ENCODE results near the gene MUS81.
"Not testable (repeated sequence)": the region's sequence is repeated elsewhere in the genome, so short reads cannot be mapped to it uniquely, and the experiment has no call there.

The MUS81 gene

DNA sequence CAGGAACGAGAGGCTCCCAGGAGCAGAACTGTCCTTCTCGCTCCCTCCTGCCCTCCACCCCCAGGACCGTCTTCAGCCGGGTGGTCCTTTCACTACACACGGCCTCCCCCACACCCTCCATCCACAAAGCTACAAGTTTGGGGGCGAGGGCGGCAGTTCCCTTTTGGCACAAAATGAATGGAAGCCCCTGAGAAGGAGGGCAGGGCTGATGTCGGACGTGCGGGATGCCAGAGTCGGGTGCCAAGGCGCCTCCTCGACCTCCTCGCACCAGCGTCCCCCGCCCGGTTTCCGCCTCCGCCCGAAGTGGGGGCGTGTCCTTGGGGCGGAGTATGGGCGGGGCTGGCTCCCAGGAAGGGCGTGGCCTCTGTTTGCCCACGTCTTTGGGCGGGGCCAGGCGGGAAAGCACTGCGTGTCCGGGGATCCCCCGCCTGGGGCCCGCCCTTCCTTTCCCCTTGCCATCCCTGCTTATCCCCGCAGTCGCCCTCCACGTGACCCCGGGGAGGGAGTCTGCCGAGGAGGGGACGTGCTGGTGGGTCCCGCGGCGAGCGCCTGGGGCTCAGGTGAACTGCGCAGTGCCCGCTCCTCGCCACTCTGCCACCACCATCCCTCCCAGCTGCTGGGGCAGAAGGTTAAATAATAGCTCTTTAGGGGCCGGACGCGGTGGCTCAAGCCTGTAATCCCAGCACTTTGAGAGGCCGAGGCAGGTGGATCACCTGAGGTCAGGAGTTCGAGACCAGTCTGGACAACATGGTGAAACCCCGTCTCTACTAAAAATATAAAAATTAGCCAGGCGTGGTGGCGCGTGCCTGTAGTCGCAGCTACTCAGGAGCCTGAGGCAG is 13.3 kb downstream of the MUS81 start:
- DNase-seq (ENCODE audit: low spot score) = peak; percentile 95

GRCh38 chr11:65879617-65880016 is 19.4 kb downstream of the MUS81 start, which contains the start of gene CTSW:
Gene CTSW (plus strand): TSS chr11:65879837. CDS start chr11:65879855, 18 bp downstream.
- DNase-seq (ENCODE audit: low spot score) = peak; percentile 50

DNA sequence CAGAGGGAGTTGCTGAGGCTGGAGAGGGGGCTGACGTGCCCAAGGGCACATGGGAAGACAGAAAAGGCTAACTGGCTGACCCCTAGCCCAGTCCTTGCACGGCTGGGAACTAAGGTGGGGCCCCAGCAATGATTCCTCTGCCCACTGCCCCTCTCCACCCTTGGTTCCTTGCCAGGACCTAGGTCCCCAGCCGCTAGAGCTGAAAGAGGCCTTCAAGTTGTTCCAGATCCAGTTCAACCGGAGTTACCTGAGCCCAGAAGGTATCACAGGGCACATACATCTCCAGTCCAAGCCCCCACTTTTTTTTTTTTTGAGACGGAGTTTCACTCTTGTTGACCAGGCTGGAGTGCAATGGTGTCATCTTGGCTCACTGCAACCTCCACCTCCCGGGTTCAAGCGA is 19.8 kb downstream of the MUS81 start:
- no peak for DNase-seq (ENCODE audit: low spot score)

- no peak for DNase-seq (ENCODE audit: low spot score)
These were observed 20.7 kb downstream of the MUS81 start for GRCh38 chr11:65880844-65881421.

- no peak for DNase-seq (ENCODE audit: low spot score)
These were observed 22.2 kb downstream of the MUS81 start for GRCh38 chr11:65882120-65883057.

DNA sequence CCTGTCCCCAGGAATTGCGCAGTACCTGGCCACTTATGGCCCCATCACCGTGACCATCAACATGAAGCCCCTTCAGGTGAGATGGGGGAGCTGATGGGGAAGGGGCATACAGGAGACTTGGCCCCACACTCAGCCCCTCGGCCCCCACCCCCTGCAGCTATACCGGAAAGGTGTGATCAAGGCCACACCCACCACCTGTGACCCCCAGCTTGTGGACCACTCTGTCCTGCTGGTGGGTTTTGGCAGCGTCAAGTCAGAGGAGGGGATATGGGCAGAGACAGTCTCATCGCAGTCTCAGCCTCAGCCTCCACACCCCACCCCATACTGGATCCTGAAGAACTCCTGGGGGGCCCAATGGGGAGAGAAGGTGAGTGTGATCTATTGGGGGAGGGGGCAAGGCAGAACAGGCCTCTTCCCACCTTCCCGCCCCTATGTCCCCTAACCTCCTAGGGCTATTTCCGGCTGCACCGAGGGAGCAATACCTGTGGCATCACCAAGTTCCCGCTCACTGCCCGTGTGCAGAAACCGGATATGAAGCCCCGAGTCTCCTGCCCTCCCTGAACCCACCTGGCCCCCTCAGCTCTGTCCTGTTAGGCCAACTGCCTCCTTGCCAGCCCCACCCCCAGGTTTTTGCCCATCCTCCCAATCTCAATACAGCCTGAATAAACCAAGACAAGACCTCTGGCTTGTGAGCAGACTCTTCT is 23.0 kb downstream of the MUS81 start:
- DNase-seq (ENCODE audit: low spot score) = no peak

GRCh38 chr11:65883786-65884715 is 23.8 kb downstream of the MUS81 start:
- DNase-seq (ENCODE audit: low spot score) = no peak

DNA sequence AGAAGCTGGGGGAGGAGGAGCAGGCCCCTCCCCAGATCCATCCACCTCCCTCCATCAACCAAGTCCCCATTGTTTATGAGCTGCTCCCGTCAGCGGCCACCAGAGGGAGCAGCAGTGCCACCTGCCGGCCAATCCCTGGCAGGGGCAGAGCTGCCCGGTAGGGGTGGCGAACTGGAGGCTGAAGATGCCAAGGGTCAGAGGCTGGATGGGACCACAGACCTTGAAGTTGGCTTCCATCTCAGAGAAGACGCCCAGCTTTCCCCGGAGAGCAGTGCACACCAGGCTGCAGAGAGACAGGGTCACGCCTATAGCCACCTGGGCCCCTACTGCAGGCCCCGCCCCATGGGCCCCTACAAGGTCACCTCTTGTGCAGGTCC is 24.5 kb downstream of the MUS81 start:
- peak; percentile 80 for DNase-seq (ENCODE audit: low spot score)

DNA sequence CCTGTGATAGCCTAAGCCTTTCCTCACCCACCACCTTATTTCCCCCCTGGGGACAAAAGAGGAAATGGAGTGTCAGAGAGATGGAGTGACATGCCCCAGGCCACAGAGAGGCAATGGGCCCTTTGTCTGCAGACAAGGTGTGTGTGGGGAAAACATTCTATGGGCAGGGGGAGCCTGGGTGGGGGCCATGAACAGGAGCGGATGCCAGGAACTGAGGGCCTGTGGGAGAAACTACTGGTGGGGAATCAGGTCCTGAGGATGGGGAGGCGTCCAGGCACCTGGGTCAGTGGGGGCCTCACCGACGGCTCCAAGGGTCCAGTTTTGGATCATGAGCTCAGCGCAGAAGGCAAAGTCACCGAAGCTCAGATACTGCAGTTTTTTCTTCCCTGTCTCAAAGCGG is 25.0 kb downstream of the MUS81 start:
- no peak for DNase-seq (ENCODE audit: low spot score)

GRCh38 chr11:65885808-65886536 is 25.7 kb downstream of the MUS81 start:
- no peak for DNase-seq (ENCODE audit: low spot score)

- DNase-seq (ENCODE audit: low spot score) = no peak
These were observed 26.8 kb downstream of the MUS81 start for GRCh38 chr11:65886826-65887722.

DNA sequence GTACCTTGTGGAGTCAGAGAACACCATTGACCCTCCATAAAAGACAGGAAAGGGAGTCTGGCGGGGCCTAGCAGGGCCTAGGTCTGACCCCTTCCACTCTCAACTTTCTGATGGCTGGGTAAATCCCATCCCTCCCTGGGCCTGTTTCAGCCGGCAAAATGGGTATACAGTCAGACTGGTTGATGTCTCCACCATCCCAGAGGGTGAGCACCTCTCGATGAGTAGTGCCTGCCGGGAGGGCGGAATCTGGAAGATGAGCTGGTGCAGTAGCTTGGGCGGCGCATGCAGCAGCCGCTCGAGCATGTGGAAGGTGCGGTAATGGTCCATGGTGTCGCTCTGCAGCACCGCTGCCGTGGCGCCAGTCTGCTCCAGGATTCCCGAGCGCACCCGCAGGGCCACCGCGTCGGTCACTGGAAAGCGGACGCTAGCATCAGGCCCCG is 27.5 kb downstream of the MUS81 start:
- no peak for DNase-seq (ENCODE audit: low spot score)

- DNase-seq (ENCODE audit: low spot score) = peak; percentile 96
These were observed 28.1 kb downstream of the MUS81 start, which contains the start of gene FIBP for GRCh38 chr11:65888163-65888814. Gene FIBP (minus strand): TSS chr11:65888471. CDS start chr11:65888418, 53 bp downstream.

DNA sequence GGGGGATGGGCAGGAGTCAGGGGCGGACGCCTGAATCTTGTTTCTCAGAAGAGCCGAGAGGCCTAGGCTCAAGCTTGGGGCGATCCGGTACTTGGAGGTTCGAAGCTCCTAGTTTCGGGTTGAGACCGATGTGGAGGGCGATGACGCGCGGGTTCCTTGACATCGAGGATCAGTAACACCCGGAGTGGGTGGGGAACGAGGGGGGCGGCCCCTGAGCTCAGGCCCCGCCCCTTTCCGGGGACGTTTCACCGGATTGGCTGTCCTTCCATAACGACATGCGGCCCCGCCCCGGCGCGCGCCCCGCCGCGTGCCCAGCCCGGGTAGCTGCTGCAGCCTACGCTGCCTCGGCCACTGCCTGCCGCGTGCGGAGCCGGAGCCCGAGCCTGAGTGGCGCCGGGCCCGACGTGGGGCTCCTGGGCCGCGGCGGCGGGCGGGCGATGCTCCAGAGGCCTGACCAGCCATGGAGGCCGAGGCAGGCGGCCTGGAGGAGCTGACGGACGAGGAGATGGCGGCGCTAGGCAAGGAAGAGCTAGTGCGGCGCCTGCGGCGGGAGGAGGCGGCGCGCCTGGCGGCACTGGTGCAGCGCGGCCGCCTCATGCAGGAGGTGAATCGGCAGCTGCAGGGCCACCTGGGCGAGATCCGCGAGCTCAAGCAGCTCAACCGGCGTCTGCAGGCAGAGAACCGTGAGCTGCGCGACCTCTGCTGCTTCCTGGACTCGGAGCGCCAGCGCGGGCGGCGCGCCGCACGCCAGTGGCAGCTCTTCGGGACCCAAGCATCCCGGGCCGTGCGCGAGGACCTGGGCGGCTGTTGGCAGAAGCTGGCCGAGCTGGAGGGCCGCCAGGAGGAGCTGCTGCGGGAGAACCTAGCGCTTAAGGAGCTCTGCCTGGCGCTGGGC is 30.3 kb downstream of the MUS81 start, which contains the start of gene CCDC85B:
Gene CCDC85B (plus strand): TSS at position 350 of the 895 bp plus-strand sequence. CDS start 111 bp downstream, at position 461.
- DNase-seq (ENCODE audit: low spot score) = peak; percentile 98

GRCh38 chr11:65891219-65892136 is 31.2 kb downstream of the MUS81 start:
- no peak for DNase-seq (ENCODE audit: low spot score)

GRCh38 chr11:65892137-65892540 is 31.9 kb downstream of the MUS81 start:
- DNase-seq (ENCODE audit: low spot score) = not testable (repeated sequence)
